ENCODE measurements around the gene SH3PXD2A. TPM values are rescaled to one million over a fixed set of nuclear protein-coding genes. Genes with fewer than 3 reads are reported as not detected.
"Not testable (repeated sequence)": the region's sequence is repeated elsewhere in the genome, so short reads cannot be mapped to it uniquely, and the experiment has no call there.

The SH3PXD2A gene
- total RNA-seq, 1 donor from 2014 or later: 51.3 TPM

GRCh38 chr10:103772096-103772845 is 83.1 kb downstream of the SH3PXD2A start:
- DNase-seq (ENCODE audit: low spot score): no peak

- DNase-seq (ENCODE audit: low spot score): no peak
Observed at GRCh38 chr10:103770139-103770538, 85.2 kb downstream of the SH3PXD2A start.

GRCh38 chr10:103769176-103769575 is 86.2 kb downstream of the SH3PXD2A start:
- DNase-seq (ENCODE audit: low spot score): no peak

- DNase-seq (ENCODE audit: low spot score): no peak
Observed at GRCh38 chr10:103768345-103768744, 87.0 kb downstream of the SH3PXD2A start.

GRCh38 chr10:103767756-103768155 is 87.6 kb downstream of the SH3PXD2A start:
- DNase-seq (ENCODE audit: low spot score): no peak

GRCh38 chr10:103766751-103767505 is 88.4 kb downstream of the SH3PXD2A start:
- no peak for DNase-seq (ENCODE audit: low spot score)

GRCh38 chr10:103765981-103766380 is 89.4 kb downstream of the SH3PXD2A start:
- DNase-seq (ENCODE audit: low spot score): no peak

- no peak for DNase-seq (ENCODE audit: low spot score)
Observed at GRCh38 chr10:103765168-103765567, 90.2 kb downstream of the SH3PXD2A start.

- no peak for DNase-seq (ENCODE audit: low spot score)
Observed at GRCh38 chr10:103764296-103765088, 90.9 kb downstream of the SH3PXD2A start.

- DNase-seq (ENCODE audit: low spot score): no peak
Observed at GRCh38 chr10:103763374-103764202, 91.8 kb downstream of the SH3PXD2A start.

GRCh38 chr10:103762916-103763315 is 92.5 kb downstream of the SH3PXD2A start:
- DNase-seq (ENCODE audit: low spot score): no peak

GRCh38 chr10:103762162-103762561 is 93.2 kb downstream of the SH3PXD2A start:
- DNase-seq (ENCODE audit: low spot score): no peak

- no peak for DNase-seq (ENCODE audit: low spot score)
Observed at GRCh38 chr10:103761075-103761920, 94.1 kb downstream of the SH3PXD2A start.

GRCh38 chr10:103760233-103760632 is 95.1 kb downstream of the SH3PXD2A start:
- DNase-seq (ENCODE audit: low spot score): not testable (repeated sequence)

GRCh38 chr10:103759100-103759781 is 96.1 kb downstream of the SH3PXD2A start:
- DNase-seq (ENCODE audit: low spot score): no peak

GRCh38 chr10:103758294-103758681 is 97.1 kb downstream of the SH3PXD2A start:
- no peak for DNase-seq (ENCODE audit: low spot score)

- DNase-seq (ENCODE audit: low spot score): no peak
Observed at GRCh38 chr10:103757531-103758293, 97.7 kb downstream of the SH3PXD2A start.

- no peak for DNase-seq (ENCODE audit: low spot score)
Observed at GRCh38 chr10:103756277-103756869, 99.0 kb downstream of the SH3PXD2A start.

Measured in mesenteric fat pad (tissue), 1 donor.